OCI-LY7 (cell line): ENCODE data around the gene EPHA8.

Experiments used
- CTCF ChIP-seq: fragments of 200-600 bp; sonication (generic); conservative IDR thresholded peaks from 2 replicates; pipeline ENCODE4 v1.5.1; 2014; ENCODE audit warnings: mild to moderate bottlenecking, antibody characterized with exemption, low read length, moderate library complexity, mixed read lengths
- EZH2phosphoT487 ChIP-seq: fragments of 200-600 bp; sonication (generic); IDR thresholded peaks from 2 replicates; pipeline ENCODE4 v1.6.1; 2018; ENCODE audit warnings: low read depth, borderline replicate concordance, mild to moderate bottlenecking, mixed run types, antibody characterized with exemption, low read length, moderate library complexity, mixed read lengths

GRCh38 chr1:22537441-22538139 lies 25.7 kb upstream of the EPHA8 start:
- no peak for TF ChIP-seq EZH2phosphoT487
- no peak for TF ChIP-seq CTCF
